ENCODE measurements around the gene NPFF. TPM values are rescaled to one million over a fixed set of nuclear protein-coding genes. Genes with fewer than 3 reads are reported as not detected.

The NPFF gene
- polyA plus RNA-seq, 3 donors, result 0.29 TPM; not detected in 2

- H3K27ac ChIP-seq (ENCODE audit: low read depth in 1 of 2, low read length in 2 of 2), result no peak overlapping the region
- no peaks in the 10 kb centered on the region for H4K20me1 ChIP-seq (ENCODE audit: insufficient read depth, low read length)
- no peak overlapping the region for H3K9ac ChIP-seq (ENCODE audit: insufficient read depth, low read length, poor library complexity, severe bottlenecking)
- WGBS (ENCODE audit: insufficient coverage), result 100% methylated on average over 1 of the region's 4 CpGs
- DNase-seq, result no peak
- peaks cover 62 to 91% of the 10 kb centered on the region in 2 donors for H3K36me3 Mint-ChIP-seq
- peaks cover 70 to 83% of the 10 kb centered on the region in 2 donors for H3K36me3 ChIP-seq (replicated peaks in 1 of 2; ENCODE audit: control insufficient read depth in 1 of 2, insufficient read depth in 2 of 2, low read length in 2 of 2)
- H3K4me3 ChIP-seq (replicated peaks in 1 of 3; ENCODE audit: low read depth in 2 of 3, low read length in 3 of 3), result no peak overlapping the region
- no peaks in the 10 kb centered on the region for H3K9me3 ChIP-seq (replicated peaks in 1 of 2; ENCODE audit: control insufficient read depth in 1 of 2, insufficient read depth in 1 of 2, low read length in 2 of 2)
- no peak overlapping the region for H3K4me2 ChIP-seq (replicated peaks; ENCODE audit: extremely low read depth, low read length, poor library complexity, severe bottlenecking)
- H3K4me3 Mint-ChIP-seq, result no peak overlapping the region
- H3K27ac Mint-ChIP-seq, result no peak overlapping the region
- TF ChIP-seq CTCF (IDR thresholded peaks at IDR 0.05), result no peak
- no peaks in the 10 kb centered on the region for H3K27me3 ChIP-seq (ENCODE audit: control insufficient read depth in 2 of 2, insufficient read depth in 2 of 2, low read length in 2 of 2)
- intact Hi-C loops (cut with micrococcal nuclease), result no loop called here
- no peaks in the 10 kb centered on the region for H3K79me2 ChIP-seq (ENCODE audit: insufficient read depth, low read length)
- peaks cover 0 to 2% (median 0%) of the 10 kb centered on the region in 7 donors for H3K9me3 Mint-ChIP-seq
- no peaks in the 10 kb centered on the region for H3K27me3 Mint-ChIP-seq (ENCODE audit: low read depth in 3 of 3)
- no peak overlapping the region for H2AFZ ChIP-seq (ENCODE audit: insufficient read depth, low read depth, low read length, poor library complexity, severe bottlenecking)
- peaks cover 23% of the 10 kb centered on the region for H3K4me1 Mint-ChIP-seq
- H3K4me1 ChIP-seq (ENCODE audit: control insufficient read depth in 1 of 2, insufficient read depth in 2 of 2, low read length in 2 of 2), result peaks cover 18 to 20% of the 10 kb centered on the region in 2 donors
Measured at GRCh38 chr12:53530920-53531319, 23.6 kb upstream of the NPFF start.

GRCh38 chr12:53530061-53530460 is 22.8 kb upstream of the NPFF start:
- Mint-ChIP-seq H3K9me3 (peaks cover 0 to 2% (median 0%) of the 10 kb centered on the region in 7 donors), H3K27me3 (ENCODE audit: low read depth in 3 of 3) (no peaks in the 10 kb centered on the region), H3K4me3 (no peak overlapping the region), H3K27ac (no peak overlapping the region), H3K4me1 (peaks cover 16% of the 10 kb centered on the region), H3K36me3 (peaks cover 65 to 93% of the 10 kb centered on the region in 2 donors)
- Histone ChIP-seq H3K9me3 (replicated peaks in 1 of 2; ENCODE audit: control insufficient read depth in 1 of 2, insufficient read depth in 1 of 2, low read length in 2 of 2) (no peaks in the 10 kb centered on the region), H3K4me2 (replicated peaks; ENCODE audit: extremely low read depth, low read length, poor library complexity, severe bottlenecking) (no peak overlapping the region), H3K4me1 (ENCODE audit: control insufficient read depth in 1 of 2, insufficient read depth in 2 of 2, low read length in 2 of 2) (peaks cover 11 to 12% of the 10 kb centered on the region in 2 donors), H3K27me3 (ENCODE audit: control insufficient read depth in 2 of 2, insufficient read depth in 2 of 2, low read length in 2 of 2) (no peaks in the 10 kb centered on the region), H3K9ac (ENCODE audit: insufficient read depth, low read length, poor library complexity, severe bottlenecking) (no peak overlapping the region), H3K27ac (ENCODE audit: low read depth in 1 of 2, low read length in 2 of 2) (no peak overlapping the region), H3K79me2 (ENCODE audit: insufficient read depth, low read length) (no peaks in the 10 kb centered on the region), H3K36me3 (replicated peaks in 1 of 2; ENCODE audit: control insufficient read depth in 1 of 2, insufficient read depth in 2 of 2, low read length in 2 of 2) (peaks cover 78 to 88% of the 10 kb centered on the region in 2 donors), H4K20me1 (ENCODE audit: insufficient read depth, low read length) (no peaks in the 10 kb centered on the region), H2AFZ (ENCODE audit: insufficient read depth, low read depth, low read length, poor library complexity, severe bottlenecking) (no peak overlapping the region), H3K4me3 (replicated peaks in 1 of 3; ENCODE audit: low read depth in 2 of 3, low read length in 3 of 3) (no peak overlapping the region)
- 88% methylated on average over 2 of the region's 2 CpGs for WGBS (ENCODE audit: insufficient coverage)
- intact Hi-C loops (cut with micrococcal nuclease), result no loop called here
- no peak for TF ChIP-seq CTCF (IDR thresholded peaks at IDR 0.05)
- DNase-seq, result no peak

Measured in CD14-positive monocyte (primary cell).